ENCODE results near the gene NHSL2. TPM values are rescaled to one million over a fixed set of nuclear protein-coding genes. Genes with fewer than 3 reads are reported as not detected.

NHSL2 gene
- total RNA-seq, 2 experiments from 2014 or later, result not detected

DNA sequence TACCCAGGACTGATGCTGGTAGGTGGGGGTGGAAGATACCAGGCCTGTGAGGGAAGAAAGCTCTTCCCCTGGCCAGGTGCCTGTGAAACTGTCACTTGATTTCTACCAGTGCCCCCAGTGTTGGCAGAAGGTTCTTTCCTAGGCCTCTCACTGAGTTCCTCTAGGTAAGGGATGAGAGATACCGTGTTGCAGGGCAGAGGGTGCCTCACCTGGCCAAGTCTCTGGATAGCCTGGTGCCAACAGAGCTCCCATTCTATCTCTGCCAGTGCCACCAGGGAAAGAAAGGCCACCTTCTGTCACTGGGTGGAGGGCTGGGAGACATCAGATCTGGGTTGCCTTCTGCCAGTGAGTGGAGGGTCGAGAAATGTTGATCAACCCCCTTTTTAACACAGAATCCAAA is 127.0 kb downstream of the NHSL2 start:
- Histone ChIP-seq H3K27ac (ENCODE audit: low read depth, low read length, poor library complexity, severe bottlenecking) (no peak overlapping the region), H3K79me2 (ENCODE audit: insufficient read depth, low read depth, low read length) (no peaks in the 10 kb centered on the region), H4K20me1 (ENCODE audit: insufficient read depth, low read length) (no peaks in the 10 kb centered on the region), H3K4me2 (ENCODE audit: low read length) (no peak overlapping the region), H3K4me3 (ENCODE audit: low read depth, low read length, poor library complexity, severe bottlenecking) (no peak overlapping the region), H2AFZ (ENCODE audit: low read length) (no peak overlapping the region), H3K9me3 (ENCODE audit: low read length) (no peaks in the 10 kb centered on the region), H3K4me1 (ENCODE audit: insufficient read depth, low read length, poor library complexity, severe bottlenecking) (no peaks in the 10 kb centered on the region), H3K36me3 (ENCODE audit: insufficient read depth, low read length) (no peaks in the 10 kb centered on the region), H3K9me2 (ENCODE audit: insufficient read depth, low read length) (no peaks in the 10 kb centered on the region)
- ChIA-PET CTCF (ENCODE audit: unreplicated experiment) (no interaction called here), POLR2A (no interaction called here)
- no peak for DNase-seq (ENCODE audit: low spot score)
- intact Hi-C loops (cut with micrococcal nuclease; ENCODE audit: unreplicated experiment), result no loop called here
- TF ChIP-seq, protein P1, sequence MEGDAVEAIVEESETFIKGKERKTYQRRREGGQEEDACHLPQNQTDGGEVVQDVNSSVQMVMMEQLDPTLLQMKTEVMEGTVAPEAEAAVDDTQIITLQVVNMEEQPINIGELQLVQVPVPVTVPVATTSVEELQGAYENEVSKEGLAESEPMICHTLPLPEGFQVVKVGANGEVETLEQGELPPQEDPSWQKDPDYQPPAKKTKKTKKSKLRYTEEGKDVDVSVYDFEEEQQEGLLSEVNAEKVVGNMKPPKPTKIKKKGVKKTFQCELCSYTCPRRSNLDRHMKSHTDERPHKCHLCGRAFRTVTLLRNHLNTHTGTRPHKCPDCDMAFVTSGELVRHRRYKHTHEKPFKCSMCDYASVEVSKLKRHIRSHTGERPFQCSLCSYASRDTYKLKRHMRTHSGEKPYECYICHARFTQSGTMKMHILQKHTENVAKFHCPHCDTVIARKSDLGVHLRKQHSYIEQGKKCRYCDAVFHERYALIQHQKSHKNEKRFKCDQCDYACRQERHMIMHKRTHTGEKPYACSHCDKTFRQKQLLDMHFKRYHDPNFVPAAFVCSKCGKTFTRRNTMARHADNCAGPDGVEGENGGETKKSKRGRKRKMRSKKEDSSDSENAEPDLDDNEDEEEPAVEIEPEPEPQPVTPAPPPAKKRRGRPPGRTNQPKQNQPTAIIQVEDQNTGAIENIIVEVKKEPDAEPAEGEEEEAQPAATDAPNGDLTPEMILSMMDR (conservative IDR thresholded peaks at IDR 0.05; ENCODE audit: low read length), result no peak
- TF ChIP-seq EZH2phosphoT487 (IDR thresholded peaks at IDR 0.05; ENCODE audit: borderline replicate concordance, low read depth, low read length), result no peak
- BruUV-seq (replicated peaks), result no TSS peak

DNA sequence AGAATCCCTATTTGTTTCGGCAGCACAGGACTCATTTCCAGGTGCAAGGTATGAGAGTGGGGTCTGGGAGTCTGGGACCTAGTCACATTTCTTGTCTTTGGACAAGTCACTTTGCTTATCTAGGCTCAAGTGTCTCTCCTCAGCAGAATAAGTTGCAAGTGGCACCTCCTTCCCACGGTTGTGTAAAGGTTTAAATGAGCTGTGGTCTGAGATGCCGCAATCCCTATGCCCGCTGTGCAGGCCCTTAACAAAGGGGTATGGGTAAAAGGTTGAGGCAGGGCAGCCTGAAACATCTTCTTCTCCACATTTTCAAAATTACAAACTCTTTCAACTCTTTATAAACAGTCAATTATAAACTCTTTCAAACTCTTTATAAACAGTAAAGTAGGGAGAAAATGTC is 127.4 kb downstream of the NHSL2 start:
- Histone ChIP-seq H3K27ac (ENCODE audit: low read depth, low read length, poor library complexity, severe bottlenecking) (no peak overlapping the region), H4K20me1 (ENCODE audit: insufficient read depth, low read length) (no peaks in the 10 kb centered on the region), H3K4me2 (ENCODE audit: low read length) (no peak overlapping the region), H3K9me3 (ENCODE audit: low read length) (no peaks in the 10 kb centered on the region), H2AFZ (ENCODE audit: low read length) (no peak overlapping the region), H3K79me2 (ENCODE audit: insufficient read depth, low read depth, low read length) (no peaks in the 10 kb centered on the region), H3K4me3 (ENCODE audit: low read depth, low read length, poor library complexity, severe bottlenecking) (no peak overlapping the region), H3K36me3 (ENCODE audit: insufficient read depth, low read length) (no peaks in the 10 kb centered on the region), H3K4me1 (ENCODE audit: insufficient read depth, low read length, poor library complexity, severe bottlenecking) (no peaks in the 10 kb centered on the region), H3K9me2 (ENCODE audit: insufficient read depth, low read length) (no peaks in the 10 kb centered on the region)
- intact Hi-C loops (cut with micrococcal nuclease; ENCODE audit: unreplicated experiment), result no loop called here
- ChIA-PET CTCF (ENCODE audit: unreplicated experiment) (no interaction called here), POLR2A (no interaction called here)
- TF ChIP-seq EZH2phosphoT487 (IDR thresholded peaks at IDR 0.05; ENCODE audit: borderline replicate concordance, low read depth, low read length), result no peak
- TF ChIP-seq, protein P1 (conservative IDR thresholded peaks at IDR 0.05; ENCODE audit: low read length), result no peak
- DNase-seq (ENCODE audit: low spot score), result no peak
- BruUV-seq (replicated peaks), result no TSS peak

DNA sequence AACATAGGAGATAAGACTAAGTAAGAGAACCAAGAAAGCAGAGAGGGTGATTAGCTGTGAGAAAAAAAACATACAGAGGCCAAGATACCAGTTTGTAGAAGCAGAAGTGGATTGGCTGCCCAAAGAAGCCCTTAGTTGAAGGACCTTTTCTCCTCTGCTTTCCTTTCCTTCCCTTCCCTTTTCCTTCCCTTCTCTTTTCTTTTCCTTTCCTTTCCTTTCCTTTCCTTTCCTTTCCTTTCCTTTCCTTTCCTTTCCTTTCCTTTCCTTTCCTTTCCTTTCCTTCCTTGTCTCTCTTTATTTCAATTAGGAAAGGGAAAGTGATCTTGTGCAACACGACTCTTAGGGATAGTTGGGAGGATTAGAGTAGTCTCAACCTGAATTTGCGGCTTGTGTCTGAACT is 128.2 kb downstream of the NHSL2 start:
- no peak overlapping the region for H3K4me2 ChIP-seq (ENCODE audit: low read length)
- H3K36me3 ChIP-seq (ENCODE audit: insufficient read depth, low read length), result no peaks in the 10 kb centered on the region
- H3K79me2 ChIP-seq (ENCODE audit: insufficient read depth, low read depth, low read length), result no peaks in the 10 kb centered on the region
- no peak for DNase-seq (ENCODE audit: low spot score)
- no peak for TF ChIP-seq EZH2phosphoT487 (IDR thresholded peaks at IDR 0.05; ENCODE audit: borderline replicate concordance, low read depth, low read length)
- TF ChIP-seq, protein P1 (conservative IDR thresholded peaks at IDR 0.05; ENCODE audit: low read length), result no peak
- H3K4me1 ChIP-seq (ENCODE audit: insufficient read depth, low read length, poor library complexity, severe bottlenecking), result no peaks in the 10 kb centered on the region
- ChIA-PET POLR2A (no interaction called here), CTCF (ENCODE audit: unreplicated experiment) (no interaction called here)
- no peak overlapping the region for H2AFZ ChIP-seq (ENCODE audit: low read length)
- no peaks in the 10 kb centered on the region for H3K9me3 ChIP-seq (ENCODE audit: low read length)
- intact Hi-C loops (cut with micrococcal nuclease; ENCODE audit: unreplicated experiment), result no loop called here
- no TSS peak for BruUV-seq (replicated peaks)
- no peak overlapping the region for H3K27ac ChIP-seq (ENCODE audit: low read depth, low read length, poor library complexity, severe bottlenecking)
- H4K20me1 ChIP-seq (ENCODE audit: insufficient read depth, low read length), result no peaks in the 10 kb centered on the region
- no peaks in the 10 kb centered on the region for H3K9me2 ChIP-seq (ENCODE audit: insufficient read depth, low read length)
- H3K4me3 ChIP-seq (ENCODE audit: low read depth, low read length, poor library complexity, severe bottlenecking), result no peak overlapping the region
